Type B pancreatic cell (in vitro differentiated cells): ENCODE measurements around the gene RBM28. TPM values are rescaled to one million over a fixed set of nuclear protein-coding genes. Genes with fewer than 3 reads are reported as not detected.
A peak's percentile ranks its signal among the peaks of the same experiment; 100 is the strongest.

Experiments used
- DNase-seq: peaks from one replicate; pipeline ENCODE4 v3.0.0; 2021; ENCODE audit warnings: mixed read lengths; ENCODE audit not compliant: unreplicated experiment; ENCODE audit errors: extremely low spot score
- H3K27ac Mint-ChIP-seq: 2 replicates; pipeline ENCODE4 v1.8.0; 2021; ENCODE audit warnings: mild to moderate bottlenecking, mixed read lengths
- H3K27me3 Mint-ChIP-seq: 2 replicates; pipeline ENCODE4 v1.8.0; 2021; ENCODE audit warnings: mixed read lengths
- H3K36me3 Mint-ChIP-seq: 2 replicates; pipeline ENCODE4 v1.8.0; 2021; ENCODE audit warnings: mixed read lengths
- H3K4me1 Mint-ChIP-seq: one replicate; pipeline ENCODE4 v1.8.0; 2021; ENCODE audit warnings: mixed read lengths; ENCODE audit not compliant: unreplicated experiment
- H3K4me3 Mint-ChIP-seq: 2 replicates; pipeline ENCODE4 v1.8.0; 2021; ENCODE audit warnings: mild to moderate bottlenecking, mixed read lengths
- H3K9me3 Mint-ChIP-seq: 2 replicates; pipeline ENCODE4 v1.8.0; 2021; ENCODE audit warnings: mixed read lengths
- total RNA-seq: library from RNA; stranded (reverse); gene quantifications from 2 replicates; pipeline ENCODE4 v1.2.1, GENCODE V29; 2021; ENCODE audit warnings: low replicate concordance
- TF ChIP-seq, protein P1 (sequence below): fragments of 200-600 bp; sonication (generic); conservative IDR thresholded peaks from 2 replicates; pipeline ENCODE4 v1.5.0; 2021; ENCODE audit warnings: antibody characterized with exemption, mild to moderate bottlenecking

The RBM28 gene
- total RNA-seq, 1 donor from 2014 or later, result 59.7 TPM

DNA sequence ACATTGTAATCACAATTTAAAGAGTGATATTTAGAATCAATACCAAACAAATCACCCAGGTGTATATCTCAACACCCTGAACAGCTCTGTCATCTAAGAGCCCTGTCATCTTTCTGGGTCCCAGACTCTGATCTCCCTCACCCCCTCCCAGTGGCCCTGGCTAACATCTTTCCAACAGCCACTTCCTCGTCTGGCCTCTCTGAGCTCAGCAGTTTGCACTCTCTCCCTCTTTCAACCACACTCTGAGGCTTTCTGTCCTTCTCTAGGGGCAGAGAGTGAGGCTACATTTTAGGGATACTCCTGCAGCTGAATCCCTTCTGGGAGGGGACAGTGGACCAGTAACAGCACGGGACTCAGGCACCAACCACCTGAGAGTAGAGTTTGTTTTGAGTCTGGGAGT is 34.9 kb upstream of the RBM28 start:
- H3K4me1 Mint-ChIP-seq, result peaks cover 19% of the 10 kb centered on the region
- peaks cover 4% of the 10 kb centered on the region for H3K9me3 Mint-ChIP-seq
- H3K4me3 Mint-ChIP-seq, result no peak overlapping the region
- DNase-seq, result no peak
- TF ChIP-seq, protein P1, sequence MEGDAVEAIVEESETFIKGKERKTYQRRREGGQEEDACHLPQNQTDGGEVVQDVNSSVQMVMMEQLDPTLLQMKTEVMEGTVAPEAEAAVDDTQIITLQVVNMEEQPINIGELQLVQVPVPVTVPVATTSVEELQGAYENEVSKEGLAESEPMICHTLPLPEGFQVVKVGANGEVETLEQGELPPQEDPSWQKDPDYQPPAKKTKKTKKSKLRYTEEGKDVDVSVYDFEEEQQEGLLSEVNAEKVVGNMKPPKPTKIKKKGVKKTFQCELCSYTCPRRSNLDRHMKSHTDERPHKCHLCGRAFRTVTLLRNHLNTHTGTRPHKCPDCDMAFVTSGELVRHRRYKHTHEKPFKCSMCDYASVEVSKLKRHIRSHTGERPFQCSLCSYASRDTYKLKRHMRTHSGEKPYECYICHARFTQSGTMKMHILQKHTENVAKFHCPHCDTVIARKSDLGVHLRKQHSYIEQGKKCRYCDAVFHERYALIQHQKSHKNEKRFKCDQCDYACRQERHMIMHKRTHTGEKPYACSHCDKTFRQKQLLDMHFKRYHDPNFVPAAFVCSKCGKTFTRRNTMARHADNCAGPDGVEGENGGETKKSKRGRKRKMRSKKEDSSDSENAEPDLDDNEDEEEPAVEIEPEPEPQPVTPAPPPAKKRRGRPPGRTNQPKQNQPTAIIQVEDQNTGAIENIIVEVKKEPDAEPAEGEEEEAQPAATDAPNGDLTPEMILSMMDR, result no peak
- peaks cover 4% of the 10 kb centered on the region for H3K27me3 Mint-ChIP-seq
- peak overlapping the region; percentile 48 for H3K27ac Mint-ChIP-seq
- no peaks in the 10 kb centered on the region for H3K36me3 Mint-ChIP-seq

DNA sequence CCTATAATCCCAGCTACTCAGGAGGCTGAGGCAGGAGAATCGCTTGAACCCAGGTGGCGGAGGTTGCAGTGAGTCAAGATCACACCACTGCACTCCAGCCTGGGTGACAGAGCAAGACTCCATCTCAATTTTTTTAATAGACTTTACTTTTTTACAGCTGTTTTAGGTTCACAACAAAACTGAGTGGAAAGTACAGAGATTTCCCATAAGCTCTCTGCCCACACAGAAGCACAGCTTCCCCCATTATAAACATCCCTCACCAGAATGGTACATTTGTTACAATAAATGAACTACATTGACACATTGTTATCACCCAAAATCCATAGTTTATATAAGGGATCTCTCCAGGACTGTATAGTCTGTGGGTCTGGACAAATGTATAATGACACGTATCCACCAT is 32.4 kb upstream of the RBM28 start:
- H3K4me1 Mint-ChIP-seq, result peaks cover 15% of the 10 kb centered on the region
- H3K27ac Mint-ChIP-seq, result no peak overlapping the region
- H3K27me3 Mint-ChIP-seq, result peaks cover 4% of the 10 kb centered on the region
- peaks cover 4% of the 10 kb centered on the region for H3K9me3 Mint-ChIP-seq
- no peak for DNase-seq
- H3K4me3 Mint-ChIP-seq, result no peak overlapping the region
- no peaks in the 10 kb centered on the region for H3K36me3 Mint-ChIP-seq
- TF ChIP-seq, protein P1, result no peak

DNA sequence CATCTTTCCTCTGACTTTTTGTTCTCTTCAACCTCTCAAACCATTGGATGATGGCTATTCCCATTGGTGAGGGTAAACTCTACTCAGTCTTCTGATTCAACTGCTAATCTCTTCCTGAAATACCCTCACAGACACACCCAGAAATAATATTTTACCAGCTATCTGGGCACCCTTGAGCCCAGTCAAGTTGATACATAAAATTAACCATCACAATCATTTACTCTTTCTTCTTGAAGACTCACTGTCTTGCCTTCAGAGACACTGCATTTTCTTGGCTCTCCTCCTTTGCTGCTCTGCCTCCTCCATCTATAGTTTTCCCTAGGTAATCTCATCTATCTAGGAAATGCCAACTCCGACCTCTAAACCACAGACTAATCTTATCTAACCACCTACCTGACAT is 30.3 kb upstream of the RBM28 start:
- H3K27me3 Mint-ChIP-seq, result peaks cover 4% of the 10 kb centered on the region
- H3K36me3 Mint-ChIP-seq, result no peaks in the 10 kb centered on the region
- peaks cover 5% of the 10 kb centered on the region for H3K4me1 Mint-ChIP-seq
- TF ChIP-seq, protein P1, result no peak
- H3K27ac Mint-ChIP-seq, result no peak overlapping the region
- no peak for DNase-seq
- no peak overlapping the region for H3K4me3 Mint-ChIP-seq
- peaks cover 4% of the 10 kb centered on the region for H3K9me3 Mint-ChIP-seq

DNA sequence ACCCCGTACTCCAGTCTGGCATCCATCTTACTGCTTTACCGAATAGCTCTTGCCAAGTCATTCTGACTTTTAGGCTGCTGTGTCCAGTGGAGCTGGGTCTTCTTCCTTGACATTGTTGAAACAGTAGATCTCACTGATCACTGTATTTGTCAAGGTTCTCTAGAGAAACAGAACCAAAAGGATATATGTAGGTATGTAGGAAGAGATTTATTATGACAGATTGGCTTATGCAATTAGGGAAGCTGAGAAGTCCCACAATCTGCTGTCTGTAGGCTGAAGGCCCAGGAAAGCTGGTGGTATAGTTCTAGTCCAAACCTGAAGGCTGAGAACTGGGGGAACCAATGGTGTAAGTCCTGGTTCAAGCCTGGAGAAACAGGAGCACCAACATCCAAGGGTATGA is 29.9 kb upstream of the RBM28 start:
- peaks cover 1% of the 10 kb centered on the region for H3K4me1 Mint-ChIP-seq
- no peak overlapping the region for H3K4me3 Mint-ChIP-seq
- TF ChIP-seq, protein P1, result no peak
- no peak for DNase-seq
- peaks cover 4% of the 10 kb centered on the region for H3K9me3 Mint-ChIP-seq
- peaks cover 4% of the 10 kb centered on the region for H3K27me3 Mint-ChIP-seq
- H3K36me3 Mint-ChIP-seq, result no peaks in the 10 kb centered on the region
- no peak overlapping the region for H3K27ac Mint-ChIP-seq

DNA sequence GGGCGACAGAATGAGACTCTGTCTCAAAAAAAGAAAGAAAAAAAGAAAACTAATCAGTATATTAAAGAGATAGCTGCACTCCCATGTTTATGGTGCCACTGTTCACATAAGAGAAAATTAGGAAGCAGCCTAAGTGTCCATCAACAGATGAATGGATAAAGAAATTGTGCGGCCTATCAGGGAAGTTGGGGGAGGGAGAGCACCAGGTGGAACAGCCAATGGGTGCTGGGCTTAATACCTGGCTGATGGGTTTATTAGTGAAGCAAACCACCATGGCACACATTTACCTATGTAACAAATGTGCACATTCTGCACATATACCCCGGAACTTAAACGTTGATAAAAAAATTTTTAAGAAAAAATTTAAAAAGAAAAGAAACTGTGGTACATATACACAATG is 26.8 kb upstream of the RBM28 start:
- Mint-ChIP-seq H3K4me3 (no peak overlapping the region), H3K27me3 (peaks cover 26% of the 10 kb centered on the region), H3K36me3 (no peaks in the 10 kb centered on the region), H3K4me1 (no peaks in the 10 kb centered on the region), H3K9me3 (peaks cover 4% of the 10 kb centered on the region), H3K27ac (no peak overlapping the region)
- TF ChIP-seq, protein P1, result no peak
- DNase-seq, result no peak

DNA sequence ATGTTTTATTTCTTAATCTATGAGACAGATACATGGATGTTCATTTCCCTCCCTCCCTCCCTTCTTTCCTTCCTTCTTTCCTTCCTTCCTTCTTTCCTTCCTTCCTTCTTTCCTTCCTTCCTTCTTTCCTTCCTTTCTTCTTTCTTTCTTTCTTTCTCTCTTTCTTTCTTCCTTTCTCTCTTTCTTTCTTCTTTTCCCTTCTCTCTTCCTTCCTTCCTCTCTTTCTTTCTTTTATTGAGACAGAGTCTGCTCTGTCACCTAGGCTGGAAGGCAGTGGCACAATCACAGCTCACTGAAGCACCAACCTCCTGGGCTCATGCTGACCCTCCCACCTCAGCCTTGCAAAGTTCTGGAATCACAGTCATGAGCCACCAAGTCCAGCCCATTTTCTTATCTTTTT is 23.3 kb upstream of the RBM28 start:
- DNase-seq, result no peak
- H3K36me3 Mint-ChIP-seq, result no peaks in the 10 kb centered on the region
- peaks cover 57% of the 10 kb centered on the region for H3K27me3 Mint-ChIP-seq

More for the DNA sequence above, 23.3 kb upstream of the RBM28 start:
- H3K9me3 Mint-ChIP-seq, result no peaks in the 10 kb centered on the region
- H3K27ac Mint-ChIP-seq, result no peak overlapping the region
- TF ChIP-seq, protein P1, result no peak
- no peak overlapping the region for H3K4me3 Mint-ChIP-seq
- peaks cover 2% of the 10 kb centered on the region for H3K4me1 Mint-ChIP-seq
